ENCODE measurements around the gene RAC3. TPM values are rescaled to one million over a fixed set of nuclear protein-coding genes. Genes with fewer than 3 reads are reported as not detected.

RAC3 gene
- total RNA-seq, 6 experiments from 2014 or later: 3.4 to 9.0 (median 5.4) TPM

GRCh38 chr17:82056729-82057621 is 25.5 kb downstream of the RAC3 start:
- TF ChIP-seq CTCF (IDR thresholded peaks at IDR 0.05) (no peak), POLR2A (IDR thresholded peaks at IDR 0.05) (no peak)
- no peak overlapping the region for H3K27ac ChIP-seq
- intact Hi-C loops (cut with DNase I): no loop called here
- no peak overlapping the region for H3K4me3 ChIP-seq
- H3K4me1 ChIP-seq: peaks cover 0 to 13% (median 2%) of the 10 kb centered on the region in 4 donors
- WGBS (ENCODE audit: insufficient coverage, low coverage, low lambda C conversion rate, missing lambda C conversion rate): 18% methylated on average over 3 of the region's 29 CpGs
- H3K36me3 ChIP-seq: peaks cover 0 to 59% (median 0%) of the 10 kb centered on the region in 4 donors
- DNase-seq (peak in 1 of 3 donors; percentile 51), ATAC-seq (peak in 1 of 4 donors; percentile 7)
- H3K27me3 ChIP-seq: no peaks in the 10 kb centered on the region
- H3K9me3 ChIP-seq: no peaks in the 10 kb centered on the region

GRCh38 chr17:82058230-82058854 is 26.9 kb downstream of the RAC3 start:
- H3K27ac ChIP-seq: no peak overlapping the region
- no peak overlapping the region for H3K4me3 ChIP-seq
- H3K27me3 ChIP-seq: no peaks in the 10 kb centered on the region
- WGBS (ENCODE audit: insufficient coverage, low coverage, low lambda C conversion rate, missing lambda C conversion rate): 100% methylated on average over 1 of the region's 17 CpGs
- peaks cover 0 to 3% (median under 1%) of the 10 kb centered on the region in 4 donors for H3K4me1 ChIP-seq
- DNase-seq (peak in 1 of 3 donors; percentile 54), ATAC-seq (peak in 2 of 4 donors; percentile 8 to 26)
- H3K36me3 ChIP-seq: peaks cover 0 to 71% (median 4%) of the 10 kb centered on the region in 4 donors
- no peaks in the 10 kb centered on the region for H3K9me3 ChIP-seq
- intact Hi-C loops (cut with DNase I): no loop called here
- no peak for TF ChIP-seq CTCF (IDR thresholded peaks at IDR 0.05)
- TF ChIP-seq POLR2A (IDR thresholded peaks at IDR 0.05): no peak

GRCh38 chr17:82058855-82059249 is 27.4 kb downstream of the RAC3 start:
- peak in 1 of 3 donors; percentile 40 for DNase-seq
- no peaks in the 10 kb centered on the region for H3K9me3 ChIP-seq
- peaks cover 0 to 7% (median 3%) of the 10 kb centered on the region in 4 donors for H3K4me1 ChIP-seq
- H3K36me3 ChIP-seq: peaks cover 0 to 69% (median 4%) of the 10 kb centered on the region in 4 donors
- TF ChIP-seq POLR2A (IDR thresholded peaks at IDR 0.05) (no peak), CTCF (IDR thresholded peaks at IDR 0.05) (no peak)
- no peaks in the 10 kb centered on the region for H3K27me3 ChIP-seq
- WGBS (ENCODE audit: insufficient coverage, low coverage, low lambda C conversion rate, missing lambda C conversion rate): 51% methylated on average over 4 of the region's 10 CpGs
- H3K27ac ChIP-seq: no peak overlapping the region
- no peak for ATAC-seq
- intact Hi-C loops (cut with DNase I): no loop called here
- no peak overlapping the region for H3K4me3 ChIP-seq

- DNase-seq: peak in 1 of 3 donors; percentile 49
- TF ChIP-seq POLR2A (IDR thresholded peaks at IDR 0.05): no peak
- TF ChIP-seq CTCF (IDR thresholded peaks at IDR 0.05): no peak
- Histone ChIP-seq H3K4me1 (peaks cover 0 to 13% (median 6%) of the 10 kb centered on the region in 4 donors), H3K27ac (no peak overlapping the region), H3K4me3 (no peak overlapping the region), H3K27me3 (no peaks in the 10 kb centered on the region), H3K9me3 (no peaks in the 10 kb centered on the region), H3K36me3 (peaks cover 0 to 63% (median 4%) of the 10 kb centered on the region in 4 donors)
- intact Hi-C loops (cut with DNase I): no loop called here
- WGBS (ENCODE audit: insufficient coverage, low coverage, low lambda C conversion rate, missing lambda C conversion rate): 80% methylated on average over 2 of the region's 19 CpGs
- no peak for ATAC-seq
Measured at GRCh38 chr17:82059272-82060000, 28.0 kb downstream of the RAC3 start.

Measured in right lobe of liver (tissue), 6 donors.